ENCODE results near the gene PLCB1. TPM values are rescaled to one million over a fixed set of nuclear protein-coding genes. Genes with fewer than 3 reads are reported as not detected.

The PLCB1 gene
- total and polyA plus RNA-seq, 7 donors: 1.5 to 10.7 (median 4.2) TPM

DNA sequence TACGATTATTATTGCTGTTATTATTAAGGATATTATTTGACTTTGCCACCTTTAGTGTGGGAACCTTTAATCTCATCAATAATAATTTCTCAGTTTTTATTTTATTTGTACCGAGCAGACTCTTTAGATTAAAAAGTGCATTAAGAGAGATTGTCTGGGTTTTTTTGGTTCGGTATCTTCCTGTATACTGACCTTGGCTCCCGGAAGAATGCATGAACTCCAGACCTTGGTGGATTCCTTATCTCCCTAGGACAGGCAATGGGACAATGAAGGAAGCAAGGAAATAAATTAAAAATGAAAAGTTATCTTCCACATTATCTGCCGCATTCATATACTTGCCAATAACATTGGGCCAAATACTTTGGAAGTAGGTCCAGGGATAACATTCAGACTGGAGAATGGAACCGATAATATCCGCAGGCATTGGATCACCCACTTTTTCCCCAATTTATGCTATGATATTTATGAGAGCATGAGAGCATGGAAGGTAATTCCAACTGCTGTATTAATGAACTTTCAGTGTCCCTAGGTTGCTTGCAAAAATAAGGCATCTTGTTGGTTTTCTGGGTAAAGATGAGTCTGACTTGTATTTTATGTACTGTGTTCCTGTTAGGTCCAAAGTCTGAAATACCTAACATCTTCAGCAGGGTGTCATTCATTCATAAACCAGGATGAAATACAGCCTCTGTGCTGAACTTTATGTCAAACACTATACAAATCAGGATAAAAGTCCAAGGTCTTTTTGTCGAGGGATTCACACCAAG lies 232.1 kb downstream of the PLCB1 start:
- TF ChIP-seq, protein P1, sequence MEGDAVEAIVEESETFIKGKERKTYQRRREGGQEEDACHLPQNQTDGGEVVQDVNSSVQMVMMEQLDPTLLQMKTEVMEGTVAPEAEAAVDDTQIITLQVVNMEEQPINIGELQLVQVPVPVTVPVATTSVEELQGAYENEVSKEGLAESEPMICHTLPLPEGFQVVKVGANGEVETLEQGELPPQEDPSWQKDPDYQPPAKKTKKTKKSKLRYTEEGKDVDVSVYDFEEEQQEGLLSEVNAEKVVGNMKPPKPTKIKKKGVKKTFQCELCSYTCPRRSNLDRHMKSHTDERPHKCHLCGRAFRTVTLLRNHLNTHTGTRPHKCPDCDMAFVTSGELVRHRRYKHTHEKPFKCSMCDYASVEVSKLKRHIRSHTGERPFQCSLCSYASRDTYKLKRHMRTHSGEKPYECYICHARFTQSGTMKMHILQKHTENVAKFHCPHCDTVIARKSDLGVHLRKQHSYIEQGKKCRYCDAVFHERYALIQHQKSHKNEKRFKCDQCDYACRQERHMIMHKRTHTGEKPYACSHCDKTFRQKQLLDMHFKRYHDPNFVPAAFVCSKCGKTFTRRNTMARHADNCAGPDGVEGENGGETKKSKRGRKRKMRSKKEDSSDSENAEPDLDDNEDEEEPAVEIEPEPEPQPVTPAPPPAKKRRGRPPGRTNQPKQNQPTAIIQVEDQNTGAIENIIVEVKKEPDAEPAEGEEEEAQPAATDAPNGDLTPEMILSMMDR (IDR thresholded peaks at IDR 0.05): no peak
- WGBS, 3 donors: 89 to 92% (median 92%) methylated on average over 8 of the region's 8 CpGs
- Histone ChIP-seq H3K27ac (no peak overlapping the region), H3K4me1 (peaks cover 5% of the 10 kb centered on the region), H3K9me3 (no peaks in the 10 kb centered on the region), H3K4me3 (no peak overlapping the region), H3K36me3 (ENCODE audit: insufficient read depth in 1 of 2, low read depth in 1 of 2) (no peaks in the 10 kb centered on the region), H3K27me3 (ENCODE audit: insufficient read depth in 3 of 3, low read length in 2 of 3) (no peaks in the 10 kb centered on the region)
- intact Hi-C loops (cut with DNase I): no loop called here
- no peak for DNase-seq
- no peak for ATAC-seq

DNA sequence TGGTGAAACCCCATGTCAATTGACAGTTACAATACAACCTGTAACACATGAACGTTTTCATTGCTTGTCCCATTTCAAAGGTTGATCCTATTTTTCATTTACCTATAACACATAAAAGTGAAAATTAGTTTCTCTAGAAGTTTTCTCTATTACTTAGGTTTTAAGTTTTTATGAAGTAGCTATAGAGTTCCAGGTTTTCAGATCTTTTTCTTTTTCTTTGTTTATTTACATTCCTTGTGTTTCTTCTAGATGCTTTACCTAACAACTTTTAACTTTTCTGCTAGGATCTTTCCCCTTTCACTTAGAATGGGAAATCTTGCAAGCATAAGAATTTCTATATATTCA lies 232.6 kb downstream of the PLCB1 start:
- Histone ChIP-seq H3K27me3 (ENCODE audit: insufficient read depth in 3 of 3, low read length in 2 of 3) (no peaks in the 10 kb centered on the region), H3K27ac (no peak overlapping the region), H3K9me3 (no peaks in the 10 kb centered on the region), H3K4me3 (no peak overlapping the region), H3K36me3 (ENCODE audit: insufficient read depth in 1 of 2, low read depth in 1 of 2) (no peaks in the 10 kb centered on the region), H3K4me1 (peaks cover 5% of the 10 kb centered on the region)
- TF ChIP-seq, protein P1 (IDR thresholded peaks at IDR 0.05): no peak
- WGBS, 3 donors: 64 to 79% (median 74%) methylated on average over 1 of the region's 1 CpG
- DNase-seq (no peak), ATAC-seq (no peak)
- intact Hi-C loops (cut with DNase I): no loop called here

DNA sequence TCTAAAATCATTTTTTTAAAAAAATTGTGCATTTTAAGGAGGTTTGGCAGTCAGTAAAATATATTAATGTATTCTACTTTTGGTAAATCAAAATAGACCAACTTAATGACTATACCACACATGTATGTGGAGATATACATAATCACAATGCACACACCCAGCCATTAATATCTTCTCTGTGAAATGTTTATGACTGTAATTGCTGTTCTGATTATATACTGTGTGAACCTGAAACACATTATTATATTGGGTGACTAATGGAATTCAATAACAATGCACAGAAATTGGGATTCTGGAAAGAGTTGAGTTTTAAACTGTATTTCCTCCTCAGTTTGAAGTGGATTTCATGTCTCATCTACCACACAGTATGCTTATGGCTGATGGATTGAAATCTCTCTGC lies 233.6 kb downstream of the PLCB1 start:
- peaks cover 3% of the 10 kb centered on the region for H3K4me1 ChIP-seq
- intact Hi-C loops (cut with DNase I): no loop called here
- TF ChIP-seq, protein P1 (IDR thresholded peaks at IDR 0.05): no peak

DNA sequence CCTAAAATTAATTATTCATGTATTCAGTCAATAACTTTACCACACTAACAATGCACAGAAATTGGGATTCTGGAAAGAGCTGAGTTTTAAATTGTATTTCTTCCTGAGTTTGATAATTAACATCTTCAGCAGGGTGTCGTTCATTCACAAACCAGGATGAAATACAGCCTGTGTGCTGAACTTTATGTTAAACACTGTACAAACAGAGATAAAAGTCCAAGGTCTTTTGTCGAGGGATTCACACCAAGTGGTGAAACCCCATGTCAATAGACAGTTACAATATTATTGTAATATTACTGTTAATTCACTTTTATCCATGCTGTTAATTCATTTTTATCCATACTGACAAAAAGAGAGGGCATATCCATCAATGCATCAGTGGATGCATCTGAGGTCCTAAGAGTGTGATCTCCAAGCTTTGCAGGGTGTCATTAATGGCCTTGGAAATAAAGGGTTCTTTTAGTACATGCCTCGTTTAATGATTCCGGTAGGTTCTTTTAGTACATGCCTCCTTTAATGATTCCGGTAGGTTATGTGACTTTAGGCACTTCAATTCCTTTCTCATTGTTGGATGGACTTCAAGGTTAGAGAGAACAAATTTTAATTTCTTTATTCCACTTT lies 234.3 kb downstream of the PLCB1 start:
- Histone ChIP-seq H3K27ac (no peak overlapping the region), H3K9me3 (no peaks in the 10 kb centered on the region), H3K36me3 (ENCODE audit: insufficient read depth in 1 of 2, low read depth in 1 of 2) (no peaks in the 10 kb centered on the region), H3K4me1 (no peaks in the 10 kb centered on the region), H3K4me3 (no peak overlapping the region), H3K27me3 (ENCODE audit: insufficient read depth in 3 of 3, low read length in 2 of 3) (no peaks in the 10 kb centered on the region)
- intact Hi-C loops (cut with DNase I): no loop called here
- TF ChIP-seq, protein P1 (IDR thresholded peaks at IDR 0.05): no peak
- ATAC-seq (no peak), DNase-seq (no peak)
- 72 to 92% (median 73%) methylated on average over 5 of the region's 5 CpGs for WGBS, 3 donors

More for the DNA sequence above, 233.6 kb downstream of the PLCB1 start:
- ATAC-seq (no peak), DNase-seq (no peak)
- Histone ChIP-seq H3K9me3 (no peaks in the 10 kb centered on the region), H3K27me3 (ENCODE audit: insufficient read depth in 3 of 3, low read length in 2 of 3) (no peaks in the 10 kb centered on the region), H3K4me3 (no peak overlapping the region), H3K27ac (no peak overlapping the region), H3K36me3 (ENCODE audit: insufficient read depth in 1 of 2, low read depth in 1 of 2) (no peaks in the 10 kb centered on the region)
